AG10803 (cell line): ENCODE data around the gene TBC1D22A.

Experiments
- DNase-seq: peaks from one replicate; pipeline ENCODE4 v3.0.0; 2010; ENCODE audit warnings: low read depth
- H3K4me3 ChIP-seq: 2 replicates; pipeline ENCODE4 v1.5.1; 2011; ENCODE audit warnings: mild to moderate bottlenecking, low read length, control low read depth
- CTCF ChIP-seq: conservative IDR thresholded peaks from 2 replicates; pipeline ENCODE4 v1.5.1; 2011; ENCODE audit warnings: mild to moderate bottlenecking, low read length, control low read depth, inconsistent platforms

Gene TBC1D22A

DNA sequence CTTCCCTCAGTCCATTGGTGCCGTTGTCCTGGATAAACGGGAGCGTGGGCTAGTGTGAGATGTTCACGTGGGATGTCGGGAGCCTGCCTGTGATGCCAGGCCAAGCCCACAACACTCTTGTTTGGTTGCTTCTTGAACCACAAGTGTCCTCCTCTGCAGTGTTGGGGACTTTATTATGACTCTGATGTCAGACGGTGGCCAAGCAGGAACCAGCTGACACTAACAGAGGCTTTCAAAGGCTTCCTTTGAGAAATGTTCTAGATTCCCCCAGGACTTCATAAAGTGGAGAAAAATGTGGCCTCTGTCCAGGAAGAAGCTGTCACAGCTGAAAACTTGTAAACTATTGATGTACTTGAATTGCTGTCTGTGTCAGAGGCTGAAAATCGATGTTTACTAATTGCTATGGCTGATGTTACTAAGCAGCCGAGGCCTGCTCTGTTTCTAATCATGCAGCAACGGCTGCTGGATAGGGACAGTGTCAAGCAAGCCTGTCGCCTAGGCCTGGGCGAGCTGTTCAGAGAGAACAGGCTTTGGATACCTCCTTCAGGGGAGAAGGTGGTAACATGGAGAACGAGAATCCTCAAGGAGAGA is 131.7 kb downstream of the TBC1D22A start:
- no peak for TF ChIP-seq CTCF
- no peak overlapping the region for H3K4me3 ChIP-seq
- peak; percentile 82 for DNase-seq

- no peak for TF ChIP-seq CTCF
- no peak for DNase-seq
- no peak overlapping the region for H3K4me3 ChIP-seq
These were observed 132.6 kb downstream of the TBC1D22A start for GRCh38 chr22:46894851-46895640.

DNA sequence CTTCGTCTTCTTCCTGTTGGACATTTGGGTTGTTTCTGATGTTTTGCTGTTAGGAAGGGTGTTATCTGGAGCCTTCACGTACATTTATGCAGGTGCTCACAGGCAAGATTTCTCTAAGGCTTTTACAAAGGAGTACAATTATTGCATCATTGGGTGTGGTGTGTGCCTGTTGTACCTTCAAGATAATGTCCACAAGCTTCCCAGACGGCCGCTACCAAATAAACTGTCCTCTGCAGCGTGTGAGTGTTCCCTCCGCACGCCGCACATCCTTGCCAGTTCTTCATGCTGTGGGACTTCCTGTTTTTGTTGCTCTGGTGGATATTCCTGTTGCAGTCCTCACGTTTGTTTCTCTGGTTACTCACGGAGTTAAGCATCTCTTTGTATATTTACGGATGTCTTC is 133.3 kb downstream of the TBC1D22A start:
- DNase-seq: no peak
- no peak for TF ChIP-seq CTCF
- no peak overlapping the region for H3K4me3 ChIP-seq

GRCh38 chr22:46896166-46896565 is 133.7 kb downstream of the TBC1D22A start:
- no peak for DNase-seq
- H3K4me3 ChIP-seq: no peak overlapping the region
- TF ChIP-seq CTCF: no peak

- TF ChIP-seq CTCF: no peak
- no peak for DNase-seq
- no peak overlapping the region for H3K4me3 ChIP-seq
These were observed 134.3 kb downstream of the TBC1D22A start for GRCh38 chr22:46896568-46897245.

DNA sequence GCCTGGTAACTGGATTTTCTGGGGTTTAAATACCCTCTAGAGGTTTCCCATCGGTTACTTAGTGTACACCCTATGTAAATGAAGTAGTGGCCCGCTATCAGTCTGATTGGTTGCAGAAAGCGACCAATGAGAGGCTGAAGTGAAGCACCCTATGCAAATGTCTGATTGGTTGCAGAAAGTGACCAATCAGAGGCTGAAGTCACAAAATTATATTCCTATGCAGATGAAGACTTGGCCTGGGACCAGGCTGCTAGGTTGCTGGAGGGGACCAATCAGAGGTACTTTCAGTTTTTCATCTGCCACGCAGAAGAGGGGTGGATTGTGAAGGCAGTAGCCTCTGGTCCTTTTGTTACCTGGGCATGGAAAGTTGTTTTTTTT is 134.8 kb downstream of the TBC1D22A start:
- H3K4me3 ChIP-seq: no peak overlapping the region
- TF ChIP-seq CTCF: no peak
- DNase-seq: no peak

GRCh38 chr22:46900549-46900948 is 138.1 kb downstream of the TBC1D22A start:
- no peak for TF ChIP-seq CTCF
- DNase-seq: no peak
- no peak overlapping the region for H3K4me3 ChIP-seq
